Measurements from ENCODE around the gene PIGW. TPM values are rescaled to one million over a fixed set of nuclear protein-coding genes. Genes with fewer than 3 reads are reported as not detected.

PIGW gene
- total RNA-seq, 4 donors from 2014 or later, result 2.5 to 6.5 (median 4.4) TPM

- H3K36me3 ChIP-seq, result peaks cover 0 to 13% (median 10%) of the 10 kb centered on the region in 4 donors
- H3K9me3 ChIP-seq, result no peaks in the 10 kb centered on the region
- intact Hi-C loops (cut with DNase I), result no loop called here
- peaks cover 57 to 95% (median 91%) of the 10 kb centered on the region in 4 donors for H3K4me1 ChIP-seq
- TF ChIP-seq EP300 (IDR thresholded peaks at IDR 0.05), result no peak
- no peak for TF ChIP-seq POLR2A (IDR thresholded peaks at IDR 0.05; ENCODE audit: low read depth)
- TF ChIP-seq CTCF (IDR thresholded peaks at IDR 0.05), result no peak
- no peak for TF ChIP-seq POLR2AphosphoS5 (IDR thresholded peaks at IDR 0.05)
- 87% methylated on average over 8 of the region's 8 CpGs for WGBS
- DNase-seq (ENCODE audit: extremely low spot score), result no peak
- no peaks in the 10 kb centered on the region for H3K27me3 ChIP-seq
- H3K27ac ChIP-seq (replicated peaks in 1 of 4), result no peak overlapping the region
- H3K4me3 ChIP-seq, result no peak overlapping the region
These were observed 16.0 kb downstream of the PIGW start for GRCh38 chr17:36550491-36551417.

GRCh38 chr17:36553459-36553858 is 18.7 kb downstream of the PIGW start:
- no peak for DNase-seq (ENCODE audit: extremely low spot score)
- no peak overlapping the region for H3K4me3 ChIP-seq
- H3K4me1 ChIP-seq, result peaks cover 32 to 71% (median 69%) of the 10 kb centered on the region in 4 donors
- peaks cover 14 to 40% (median 32%) of the 10 kb centered on the region in 4 donors for H3K36me3 ChIP-seq
- intact Hi-C loops (cut with DNase I), result no loop called here
- TF ChIP-seq POLR2A (IDR thresholded peaks at IDR 0.05; ENCODE audit: low read depth) (no peak), POLR2AphosphoS5 (IDR thresholded peaks at IDR 0.05) (no peak), EP300 (IDR thresholded peaks at IDR 0.05) (no peak), CTCF (IDR thresholded peaks at IDR 0.05) (no peak)
- no peak overlapping the region for H3K27ac ChIP-seq (replicated peaks in 1 of 4)
- no peaks in the 10 kb centered on the region for H3K27me3 ChIP-seq
- 82% methylated on average over 3 of the region's 3 CpGs for WGBS
- no peaks in the 10 kb centered on the region for H3K9me3 ChIP-seq

GRCh38 chr17:36566081-36566480 is 31.3 kb downstream of the PIGW start:
- Histone ChIP-seq H3K27me3 (no peaks in the 10 kb centered on the region), H3K36me3 (peaks cover 43 to 94% (median 81%) of the 10 kb centered on the region in 4 donors), H3K9me3 (no peaks in the 10 kb centered on the region), H3K27ac (replicated peaks in 1 of 4) (no peak overlapping the region), H3K4me1 (peaks cover 0 to 5% (median 0%) of the 10 kb centered on the region in 4 donors), H3K4me3 (no peak overlapping the region)
- DNase-seq (ENCODE audit: extremely low spot score), result no peak
- intact Hi-C loops (cut with DNase I), result no loop called here
- 88% methylated on average over 4 of the region's 4 CpGs for WGBS
- TF ChIP-seq POLR2AphosphoS5 (IDR thresholded peaks at IDR 0.05) (no peak), POLR2A (IDR thresholded peaks at IDR 0.05; ENCODE audit: low read depth) (no peak), CTCF (IDR thresholded peaks at IDR 0.05) (no peak), EP300 (IDR thresholded peaks at IDR 0.05) (no peak)

- peaks cover 0 to 7% (median 6%) of the 10 kb centered on the region in 4 donors for H3K4me1 ChIP-seq
- intact Hi-C loops (cut with DNase I), result no loop called here
- WGBS, result 96% methylated on average over 11 of the region's 12 CpGs
- no peaks in the 10 kb centered on the region for H3K9me3 ChIP-seq
- no peaks in the 10 kb centered on the region for H3K27me3 ChIP-seq
- H3K4me3 ChIP-seq, result no peak overlapping the region
- TF ChIP-seq POLR2A (IDR thresholded peaks at IDR 0.05; ENCODE audit: low read depth) (no peak), CTCF (IDR thresholded peaks at IDR 0.05) (no peak), POLR2AphosphoS5 (IDR thresholded peaks at IDR 0.05) (no peak), EP300 (IDR thresholded peaks at IDR 0.05) (no peak)
- peaks cover 35 to 87% (median 62%) of the 10 kb centered on the region in 4 donors for H3K36me3 ChIP-seq
- H3K27ac ChIP-seq (replicated peaks in 1 of 4), result no peak overlapping the region
- DNase-seq (ENCODE audit: extremely low spot score), result no peak
These were observed 40.2 kb downstream of the PIGW start for GRCh38 chr17:36575028-36575427.

Measured in esophagus muscularis mucosa (tissue), 4 donors.